ENCODE measurements around the gene RBMS1.
"Not testable (repeated sequence)": the region's sequence is repeated elsewhere in the genome, so short reads cannot be mapped to it uniquely, and the experiment has no call there.

The RBMS1 gene

DNA sequence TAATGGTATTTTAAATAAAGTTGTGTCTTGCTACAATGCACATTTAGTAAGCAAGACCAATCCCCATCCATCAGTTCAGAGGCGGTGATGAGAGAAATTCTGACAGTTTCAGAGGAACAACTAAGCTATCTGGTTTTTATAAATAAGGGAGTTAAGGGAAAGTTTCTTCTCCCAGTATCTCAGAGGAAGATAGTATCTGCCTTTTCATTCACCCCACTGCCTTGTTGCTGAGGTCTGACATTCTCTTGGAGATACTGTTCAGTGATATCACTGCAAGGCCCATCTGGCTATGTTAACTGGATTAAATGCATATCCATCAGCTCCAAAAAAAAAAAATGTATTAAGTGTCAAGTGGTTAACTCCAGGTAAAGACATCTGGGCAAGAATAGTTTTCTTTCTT lies 47.9 kb downstream of the RBMS1 start:
- TF ChIP-seq ZNF274 (IDR thresholded peaks at IDR 0.05; ENCODE audit: low read depth, low read length) = no peak
- no peak overlapping the region for H3K4me3 ChIP-seq (ENCODE audit: low read length)

DNA sequence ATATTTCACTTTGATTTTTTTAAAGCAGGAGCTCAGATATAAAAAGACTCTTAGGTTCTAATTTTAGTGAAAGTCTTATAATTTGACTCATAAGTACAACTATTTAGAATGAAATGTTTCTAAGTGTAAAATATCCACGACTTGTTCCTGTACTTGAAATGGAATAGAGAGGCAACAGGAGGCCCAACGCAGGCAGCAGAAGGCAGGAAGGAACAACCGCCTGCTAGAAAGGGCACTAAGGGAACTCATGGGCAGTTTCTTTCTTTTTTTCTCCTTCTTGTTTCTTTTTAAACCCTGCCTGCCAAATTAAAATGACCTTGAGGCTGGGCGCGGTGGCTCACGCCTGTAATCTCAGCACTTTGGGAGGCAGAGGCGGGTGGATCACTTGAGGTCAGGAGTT lies 51.0 kb downstream of the RBMS1 start:
- H3K4me3 ChIP-seq (ENCODE audit: low read length) = no peak overlapping the region
- TF ChIP-seq ZNF274 (IDR thresholded peaks at IDR 0.05; ENCODE audit: low read depth, low read length) = no peak

DNA sequence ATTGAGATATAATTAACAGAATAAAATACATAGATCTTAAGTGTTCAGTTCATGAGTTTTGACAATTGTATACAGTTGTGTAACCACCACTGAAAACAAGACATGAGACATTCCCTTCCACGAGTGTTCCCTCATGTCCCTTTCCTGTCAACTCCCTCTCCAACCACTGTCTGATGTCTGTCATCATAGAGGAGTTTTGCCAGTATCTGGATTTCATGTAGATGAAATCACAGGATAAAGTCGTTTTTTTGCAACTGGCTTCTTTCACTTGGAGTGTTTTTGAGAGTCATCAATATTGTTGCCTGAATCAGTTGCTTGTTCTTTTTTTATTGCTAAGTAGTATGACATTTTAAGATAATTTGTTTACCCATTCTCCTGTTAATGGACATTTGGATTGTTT lies 52.7 kb downstream of the RBMS1 start:
- TF ChIP-seq ZNF274 (IDR thresholded peaks at IDR 0.05; ENCODE audit: low read depth, low read length) = no peak

DNA sequence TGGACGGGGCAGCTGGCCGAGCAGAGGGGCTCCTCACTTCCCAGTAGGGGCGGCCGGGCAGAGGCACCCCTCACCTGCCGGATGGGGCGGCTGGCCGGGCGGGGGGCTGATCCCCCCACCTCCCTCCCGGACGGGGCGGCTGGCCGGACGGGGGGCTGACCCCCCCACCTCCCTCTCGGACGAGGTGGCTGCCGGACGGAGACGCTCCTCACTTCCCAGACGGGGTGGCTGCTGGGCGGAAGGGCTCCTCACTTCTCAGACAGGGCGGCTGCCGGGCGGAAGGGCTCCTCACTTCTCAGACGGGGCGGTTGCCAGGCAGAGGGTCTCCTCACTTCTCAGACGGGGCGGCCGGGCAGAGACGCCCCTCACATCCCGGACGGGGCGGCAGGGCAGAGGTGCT lies 54.6 kb downstream of the RBMS1 start:
- H3K4me3 ChIP-seq (ENCODE audit: low read length) = not testable (repeated sequence)

More for the DNA sequence above, 52.7 kb downstream of the RBMS1 start:
- no peak overlapping the region for H3K4me3 ChIP-seq (ENCODE audit: low read length)

DNA sequence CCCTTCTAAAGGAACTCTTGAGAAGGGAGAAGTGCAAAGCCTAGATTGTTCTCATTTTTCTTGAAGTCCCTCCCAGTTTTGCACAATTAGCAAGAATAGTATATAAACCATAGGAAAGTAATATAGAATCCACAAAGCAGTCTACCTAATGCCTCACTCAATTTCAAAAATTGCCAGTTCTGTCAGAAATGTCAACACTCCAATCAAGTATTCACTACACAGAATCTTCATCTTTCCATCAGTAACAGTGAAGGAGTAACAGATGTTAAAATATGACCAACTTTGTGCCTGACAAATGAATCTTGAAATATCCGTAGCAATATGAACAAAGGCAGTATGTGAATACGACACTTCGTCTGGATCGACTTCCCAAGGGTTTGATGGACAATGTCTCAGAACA lies 56.3 kb downstream of the RBMS1 start:
- no peak for TF ChIP-seq ZNF274 (IDR thresholded peaks at IDR 0.05; ENCODE audit: low read depth, low read length)
- no peak overlapping the region for H3K4me3 ChIP-seq (ENCODE audit: low read length)

DNA sequence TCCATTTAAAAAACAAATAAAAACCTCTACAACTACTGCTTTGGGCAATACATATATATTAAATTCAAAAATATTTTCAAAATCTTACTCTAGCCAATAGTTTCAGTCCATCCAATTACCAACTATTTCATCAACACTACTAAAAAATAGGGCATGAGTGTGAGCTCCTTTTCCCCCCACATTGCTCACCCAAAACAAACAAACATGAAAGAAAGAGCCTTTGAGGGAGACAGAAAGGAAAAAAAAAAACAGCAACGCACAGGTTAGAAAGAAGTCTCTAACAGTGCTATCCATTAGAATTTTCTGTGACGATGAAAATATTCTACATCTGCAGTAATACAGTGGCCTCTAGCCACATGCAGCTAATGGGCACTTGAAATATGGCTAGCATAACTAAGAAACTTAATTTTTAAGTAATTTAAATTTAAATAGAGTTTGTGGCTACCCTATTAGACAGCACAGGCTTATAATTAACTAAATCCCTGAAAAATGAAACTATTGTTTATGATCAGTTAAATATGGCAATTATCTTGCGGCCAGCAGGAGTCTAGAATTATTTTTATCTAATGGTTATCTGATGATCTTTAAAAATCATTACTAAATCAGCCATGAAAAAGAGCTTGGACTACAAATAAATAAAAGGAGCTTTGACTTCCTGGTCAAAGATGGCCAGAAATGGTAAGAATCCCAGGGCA lies 59.2 kb downstream of the RBMS1 start:
- H3K4me3 ChIP-seq (ENCODE audit: low read length) = no peak overlapping the region
- no peak for TF ChIP-seq ZNF274 (IDR thresholded peaks at IDR 0.05; ENCODE audit: low read depth, low read length)

DNA sequence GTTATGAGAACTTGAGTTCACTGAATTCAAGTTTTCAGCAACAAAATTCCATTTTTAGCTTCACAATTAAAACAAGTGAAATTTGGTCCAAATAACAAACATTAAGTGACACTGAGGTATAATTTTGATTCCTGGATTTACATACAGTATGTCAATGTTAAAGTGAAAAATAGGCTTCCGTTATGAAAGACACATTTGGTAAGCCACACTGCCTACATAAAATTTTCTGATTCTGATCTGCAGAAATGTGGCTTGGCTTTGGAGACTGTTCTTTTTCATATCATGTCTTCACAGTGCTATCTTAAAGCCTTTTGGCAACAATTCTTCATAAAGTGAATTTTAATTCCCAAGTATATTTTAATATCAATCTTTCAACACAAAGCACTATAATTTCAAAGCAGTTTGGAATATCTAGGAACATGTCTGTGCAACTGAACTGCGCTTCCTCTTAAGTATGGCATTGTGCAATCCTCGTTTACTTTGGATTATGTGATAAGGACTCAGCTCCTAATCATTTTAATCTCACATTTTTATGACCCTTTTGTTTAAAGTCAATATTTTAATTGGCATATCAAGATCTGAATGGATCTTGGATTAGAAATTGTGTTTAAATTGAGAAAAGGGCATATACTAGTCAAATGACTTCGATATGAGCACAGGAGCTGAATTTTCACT lies 60.0 kb downstream of the RBMS1 start:
- TF ChIP-seq ZNF274 (IDR thresholded peaks at IDR 0.05; ENCODE audit: low read depth, low read length) = no peak
- H3K4me3 ChIP-seq (ENCODE audit: low read length) = no peak overlapping the region

DNA sequence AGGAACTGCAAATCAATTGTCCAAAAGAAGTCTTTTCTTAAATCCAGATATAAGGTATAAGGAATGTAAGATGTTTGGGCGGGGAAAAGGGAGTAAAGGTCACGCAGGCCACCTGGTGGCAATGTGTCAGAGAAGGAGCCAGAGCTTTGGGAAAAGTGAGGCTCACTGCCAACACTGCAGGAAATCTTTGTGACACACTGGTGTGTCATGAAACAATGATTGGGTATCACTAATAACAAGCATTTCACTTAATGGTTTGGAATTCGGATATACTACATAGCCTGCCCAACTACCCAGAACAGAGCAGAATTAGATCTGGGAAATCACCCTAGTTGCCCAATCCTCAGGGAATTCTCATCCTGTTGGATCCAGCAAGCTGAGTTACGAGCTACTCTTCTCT lies 61.0 kb downstream of the RBMS1 start:
- TF ChIP-seq ZNF274 (IDR thresholded peaks at IDR 0.05; ENCODE audit: low read depth, low read length) = no peak
- H3K4me3 ChIP-seq (ENCODE audit: low read length) = no peak overlapping the region

DNA sequence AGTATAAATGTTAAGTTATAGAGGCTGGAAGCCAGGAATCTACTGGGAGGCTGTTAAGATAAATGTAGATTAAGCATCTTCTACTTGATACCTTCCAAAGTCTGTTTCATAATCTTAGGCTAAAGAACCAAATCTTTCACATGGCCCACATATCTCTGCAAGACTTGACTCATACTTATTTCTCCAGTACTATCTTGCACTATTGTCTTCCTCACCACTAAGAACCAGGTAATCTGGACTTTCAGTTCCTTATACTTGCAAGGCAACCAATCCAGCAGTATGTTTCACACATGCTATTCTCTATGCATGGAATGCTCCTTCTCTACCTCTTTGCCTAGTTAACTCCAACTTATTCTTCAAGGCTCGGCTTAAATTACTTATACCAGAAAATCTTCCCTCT lies 62.2 kb downstream of the RBMS1 start:
- H3K4me3 ChIP-seq (ENCODE audit: low read length) = no peak overlapping the region
- TF ChIP-seq ZNF274 (IDR thresholded peaks at IDR 0.05; ENCODE audit: low read depth, low read length) = no peak

DNA sequence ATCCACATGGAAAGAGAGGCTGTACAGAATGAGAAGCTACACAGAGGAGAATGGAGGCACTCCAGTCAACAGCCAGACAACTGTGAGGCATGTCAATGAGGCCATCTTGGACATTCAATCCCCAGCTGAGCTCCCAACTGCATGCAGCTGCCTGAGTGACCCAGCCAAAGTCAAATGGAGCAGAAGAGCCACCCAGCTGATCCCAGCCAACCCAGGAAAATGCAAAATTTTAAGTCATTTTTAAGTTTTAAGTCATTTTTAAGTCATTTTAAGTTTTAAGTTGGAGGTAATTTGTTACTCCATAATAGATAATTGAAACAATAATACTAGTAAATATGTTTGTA lies 63.6 kb downstream of the RBMS1 start:
- no peak overlapping the region for H3K4me3 ChIP-seq (ENCODE audit: low read length)
- TF ChIP-seq ZNF274 (IDR thresholded peaks at IDR 0.05; ENCODE audit: low read depth, low read length) = no peak

DNA sequence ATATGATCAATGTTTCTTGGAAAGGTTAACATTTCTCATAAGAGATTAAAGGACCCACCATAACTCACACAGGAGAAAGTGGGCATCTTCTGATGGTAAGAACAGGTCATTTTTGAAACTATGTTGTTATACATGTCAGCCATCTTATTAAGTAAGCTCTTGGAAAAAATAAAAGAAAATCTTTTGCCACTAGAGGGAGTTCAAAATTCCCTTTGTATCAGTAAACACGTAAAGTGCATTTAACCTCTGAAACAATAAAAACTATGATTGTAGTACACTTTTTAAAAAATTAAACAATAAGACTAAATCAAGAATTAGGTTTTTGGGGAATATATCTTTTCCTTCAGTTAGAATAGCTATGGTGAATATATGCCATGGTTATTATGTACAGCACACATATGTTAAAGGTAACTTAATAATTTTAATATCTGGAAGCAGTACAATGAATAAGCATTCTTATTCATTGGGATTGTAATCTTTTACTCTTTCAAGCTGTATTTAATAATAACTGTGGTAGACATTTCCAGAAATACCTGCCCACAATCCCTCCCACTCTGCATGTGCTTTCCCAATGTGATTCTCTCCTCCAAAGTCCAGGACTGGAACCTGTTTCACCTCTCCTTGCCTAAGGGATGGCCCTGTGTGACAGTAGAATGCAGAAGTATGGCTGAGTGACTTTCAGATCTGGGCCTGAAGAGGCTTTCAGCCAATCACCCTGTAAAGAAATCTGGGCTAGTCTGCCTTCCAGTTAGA lies 64.2 kb downstream of the RBMS1 start:
- no peak for TF ChIP-seq ZNF274 (IDR thresholded peaks at IDR 0.05; ENCODE audit: low read depth, low read length)
- H3K4me3 ChIP-seq (ENCODE audit: low read length) = no peak overlapping the region

DNA sequence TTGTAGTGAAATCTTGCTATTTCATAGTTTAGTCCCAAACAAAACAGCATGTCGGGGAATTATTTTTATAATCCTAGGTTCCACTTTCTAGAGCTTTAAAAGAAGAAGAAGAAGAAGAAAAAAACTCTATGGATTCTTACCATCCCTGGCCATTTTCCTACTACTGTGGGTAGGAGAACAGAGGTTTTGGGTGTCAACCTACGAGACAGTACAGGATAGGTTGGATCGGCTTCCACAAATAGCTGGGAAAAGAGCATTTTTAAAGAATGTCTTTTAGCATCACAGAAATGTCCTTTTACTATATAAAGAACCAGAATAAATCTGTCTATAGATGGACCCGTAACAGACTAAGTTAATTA lies 65.2 kb downstream of the RBMS1 start:
- no peak overlapping the region for H3K4me3 ChIP-seq (ENCODE audit: low read length)
- TF ChIP-seq ZNF274 (IDR thresholded peaks at IDR 0.05; ENCODE audit: low read depth, low read length) = no peak

DNA sequence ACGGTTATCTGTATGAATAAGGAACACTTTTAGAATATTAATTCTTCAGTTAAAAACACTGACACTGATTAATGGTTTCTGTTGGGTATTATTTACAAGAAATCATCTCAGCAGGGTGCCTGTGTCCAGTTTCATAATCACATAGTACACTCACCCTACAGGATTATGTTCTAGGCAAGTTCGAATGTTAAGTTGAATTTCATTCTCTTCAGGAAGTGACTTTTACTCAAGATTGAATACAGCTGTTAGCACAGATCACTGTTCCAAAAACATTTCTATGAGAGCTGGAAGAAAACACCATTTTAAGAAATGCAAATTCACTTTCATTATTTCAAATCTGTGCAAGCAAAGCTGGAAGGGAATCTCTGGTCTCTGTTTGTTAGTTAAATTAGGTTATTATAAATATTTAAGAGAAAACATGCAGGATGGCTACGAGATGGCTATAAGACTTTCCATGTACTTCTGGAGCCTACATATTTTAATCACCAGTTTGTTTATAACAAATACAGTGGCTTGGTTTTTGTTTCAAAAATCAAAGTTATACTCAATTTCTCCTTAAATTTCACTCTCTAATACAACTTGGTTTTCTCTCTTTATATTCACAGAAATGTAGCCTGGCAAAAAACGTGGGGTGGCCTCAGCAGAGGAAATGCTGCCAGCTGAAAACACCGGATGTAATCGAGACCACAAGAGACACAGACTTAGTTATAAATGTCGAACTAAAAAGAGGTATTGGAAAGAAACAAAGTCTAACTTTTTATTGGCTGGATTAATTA lies 65.8 kb downstream of the RBMS1 start:
- no peak for TF ChIP-seq ZNF274 (IDR thresholded peaks at IDR 0.05; ENCODE audit: low read depth, low read length)
- H3K4me3 ChIP-seq (ENCODE audit: low read length) = no peak overlapping the region

DNA sequence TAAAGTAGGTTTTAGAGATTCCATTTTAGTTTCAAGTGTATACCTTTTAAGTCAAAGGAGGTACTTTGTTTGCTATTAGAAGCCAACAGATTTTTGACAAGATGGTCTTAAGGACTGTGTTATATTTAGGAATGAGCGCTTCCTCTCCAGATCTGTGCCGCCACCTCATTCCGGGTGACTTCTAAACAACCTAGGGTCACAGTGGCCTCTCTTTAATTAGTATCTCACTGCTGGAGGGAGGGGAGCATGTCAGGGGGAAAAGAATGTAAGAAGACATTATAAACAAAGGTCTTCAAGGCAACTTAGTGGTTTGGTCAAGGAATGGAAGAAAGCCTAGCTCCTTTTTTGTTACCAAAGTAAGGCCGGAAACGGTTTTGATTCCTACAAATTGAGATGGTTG lies 67.0 kb downstream of the RBMS1 start:
- no peak overlapping the region for H3K4me3 ChIP-seq (ENCODE audit: low read length)
- TF ChIP-seq ZNF274 (IDR thresholded peaks at IDR 0.05; ENCODE audit: low read depth, low read length) = no peak
